8988T (cell line): ENCODE measurements around the gene YWHAH.

Experiments
- DNase-seq: peaks from one replicate; pipeline ENCODE4 v3.0.0; 2011

The YWHAH gene

DNA sequence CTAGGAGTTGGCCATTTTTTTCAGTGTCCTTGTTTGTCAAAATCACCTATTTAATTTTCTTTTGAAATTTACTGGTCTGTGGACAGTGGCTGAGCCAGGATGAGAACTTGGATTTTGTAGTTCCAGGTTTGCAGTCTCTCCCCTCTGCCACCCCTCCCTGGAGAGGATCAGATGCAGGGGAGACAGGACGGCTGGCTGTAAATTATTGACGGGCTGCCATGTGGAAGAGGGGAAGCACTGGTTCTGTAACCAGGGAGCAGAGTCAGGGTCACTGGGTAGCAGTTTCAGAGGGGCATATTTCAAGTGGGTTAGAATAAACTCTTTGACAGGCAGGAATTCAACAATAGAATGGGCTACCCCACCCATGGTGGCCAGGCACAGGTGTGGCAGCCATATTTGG, 20.6 kb upstream of the YWHAH start:
- no peak for DNase-seq

GRCh38 chr22:31925056-31925455, 19.3 kb upstream of the YWHAH start:
- DNase-seq: no peak

- DNase-seq: no peak
These were observed 18.3 kb upstream of the YWHAH start for GRCh38 chr22:31926024-31926423.

- DNase-seq: no peak
These were observed 17.4 kb upstream of the YWHAH start for GRCh38 chr22:31926969-31927368.

DNA sequence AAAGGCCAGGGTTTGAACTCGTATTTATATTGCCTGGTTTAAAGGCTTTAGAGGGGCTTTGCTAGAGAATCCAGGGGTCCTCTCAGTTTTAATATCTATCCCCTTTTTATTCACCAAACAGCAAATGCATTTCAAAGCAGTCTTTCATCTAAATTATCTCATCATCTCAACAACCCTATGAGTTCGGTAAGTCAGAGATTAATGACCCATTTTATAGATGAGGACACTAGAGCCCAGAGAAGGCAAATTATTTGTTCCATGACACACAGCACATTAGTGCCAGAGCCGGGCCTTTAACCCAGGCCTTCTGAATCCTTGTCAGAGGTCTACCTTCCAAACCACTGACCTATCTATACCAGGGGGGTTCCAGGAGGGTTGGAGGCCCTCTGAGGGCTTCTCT, 16.8 kb upstream of the YWHAH start:
- no peak for DNase-seq

DNA sequence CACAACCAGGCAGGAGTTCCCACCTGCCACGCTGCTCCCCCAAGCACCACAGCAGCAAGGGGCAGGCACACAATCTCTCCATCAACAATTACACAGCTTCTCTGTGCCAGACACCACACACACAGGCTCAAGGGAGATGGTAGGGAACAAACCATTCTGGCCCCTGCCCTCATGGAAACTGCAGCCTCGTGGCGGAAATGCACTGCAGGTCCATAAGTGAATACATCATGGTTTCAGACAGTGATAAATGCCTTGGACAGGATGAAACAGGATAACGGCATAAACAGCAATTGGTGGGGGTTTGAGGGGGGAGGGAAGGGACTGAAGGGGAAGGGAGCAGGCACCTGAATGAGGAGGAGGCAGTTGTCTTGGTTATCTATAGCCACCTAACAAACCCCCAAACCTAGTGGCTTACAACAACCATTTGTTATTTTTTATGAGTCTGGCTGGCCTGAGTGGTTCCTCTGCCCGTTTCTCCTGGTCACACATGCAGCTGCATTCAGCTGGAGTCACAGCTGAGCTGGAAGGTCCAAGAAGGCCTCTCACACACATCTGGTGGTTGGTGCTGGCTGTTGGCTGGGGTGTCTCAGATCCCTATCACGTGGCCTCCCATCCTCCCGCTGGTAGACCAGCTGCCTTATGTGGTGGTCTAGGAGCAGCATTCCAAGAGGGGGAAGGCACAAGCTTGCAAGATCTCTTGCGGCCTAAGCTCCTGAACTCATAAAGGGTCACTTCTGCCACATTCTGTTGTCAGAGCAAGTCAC, 15.0 kb upstream of the YWHAH start:
- no peak for DNase-seq

DNA sequence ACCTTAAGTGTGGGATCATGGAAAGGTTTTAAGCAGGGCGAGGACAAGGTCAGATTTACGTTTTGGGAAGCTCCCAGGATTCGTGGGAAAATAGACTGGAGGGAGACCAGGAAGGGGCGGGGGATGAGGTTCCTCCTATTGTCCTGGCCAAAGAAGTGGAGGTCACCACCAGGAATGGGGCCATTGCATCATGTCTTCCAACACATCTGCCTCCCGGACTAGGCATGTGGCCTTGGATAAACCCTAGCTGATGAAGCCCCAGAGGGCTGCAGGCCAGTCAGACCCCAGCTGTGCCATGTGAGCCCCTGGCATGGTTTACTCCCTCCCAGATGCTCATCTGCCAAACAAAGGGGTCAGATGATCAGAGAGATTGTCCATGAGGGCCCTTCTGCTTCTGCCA, 11.5 kb upstream of the YWHAH start:
- no peak for DNase-seq

DNA sequence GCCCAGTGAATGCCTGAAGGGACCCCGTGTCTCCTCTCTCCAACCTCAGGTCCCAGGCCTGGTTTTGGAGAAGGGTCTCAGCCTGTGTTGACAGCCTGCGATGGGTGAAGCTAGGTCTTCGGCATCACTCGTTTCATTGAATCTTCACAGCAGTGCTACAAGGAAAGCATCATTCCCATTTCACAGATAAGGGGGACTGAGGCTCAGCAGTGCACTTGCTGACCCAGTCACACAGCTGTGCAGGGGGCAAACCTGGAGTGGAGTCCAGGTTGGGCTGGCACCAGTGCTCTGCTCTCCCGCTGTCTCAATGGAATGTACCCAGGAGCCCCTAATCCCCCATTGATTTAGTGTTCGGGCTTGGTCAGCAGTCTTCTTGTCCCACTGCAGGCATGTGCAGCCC, 10.9 kb upstream of the YWHAH start:
- DNase-seq: no peak

DNA sequence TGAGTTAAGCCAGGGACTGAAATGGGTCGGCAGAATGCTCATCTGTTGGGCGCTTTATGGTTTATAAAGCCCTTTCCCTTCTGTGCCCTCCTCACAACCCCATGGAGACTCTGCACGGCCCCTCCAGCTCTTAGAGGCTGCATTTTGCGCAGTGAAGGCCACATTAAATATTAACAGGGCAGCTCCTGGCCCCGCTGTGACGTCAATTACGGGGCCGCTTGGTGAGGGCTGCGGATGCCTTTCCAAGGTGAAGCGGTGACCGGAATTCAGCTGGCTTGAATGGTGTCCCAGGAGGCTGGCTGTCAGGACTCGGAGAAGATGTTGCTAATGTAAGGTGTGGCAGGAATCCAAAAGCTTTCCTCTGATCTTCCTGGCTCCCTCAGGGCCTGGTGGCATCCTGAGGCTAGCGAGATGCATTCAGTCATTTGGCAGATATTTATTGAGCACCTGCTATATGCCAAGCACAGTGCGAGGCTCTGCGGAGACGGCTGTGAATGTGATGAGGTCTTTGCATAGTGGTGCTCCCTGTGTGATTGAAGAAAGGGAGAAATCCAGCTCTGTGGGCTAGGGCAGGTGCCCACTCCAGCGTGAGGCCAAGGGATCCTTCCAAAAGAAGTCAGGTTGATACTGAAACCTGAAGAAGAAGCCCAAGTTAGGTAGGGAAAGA, 10.4 kb upstream of the YWHAH start:
- no peak for DNase-seq

GRCh38 chr22:31935961-31936635, 8.2 kb upstream of the YWHAH start:
- DNase-seq: no peak

DNA sequence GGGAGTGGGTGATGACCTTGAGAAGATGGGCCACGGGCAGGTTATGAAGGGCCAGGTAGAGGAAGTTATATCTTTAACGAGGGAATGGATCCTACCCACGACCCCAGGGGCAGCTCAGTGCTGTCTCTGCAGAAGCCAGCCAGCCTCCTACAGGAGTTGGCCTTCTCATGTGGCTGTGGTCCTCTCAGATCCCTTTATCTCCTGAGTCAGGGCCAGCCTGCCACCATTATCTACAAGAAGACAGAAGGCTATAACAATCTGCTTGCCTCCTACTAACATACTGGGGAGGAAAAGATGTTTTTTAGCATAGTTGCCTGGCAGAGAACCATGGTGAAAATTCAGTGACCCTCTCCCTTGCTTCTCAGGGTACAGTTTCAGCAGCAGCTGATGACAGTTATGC, 7.0 kb upstream of the YWHAH start:
- DNase-seq: no peak

DNA sequence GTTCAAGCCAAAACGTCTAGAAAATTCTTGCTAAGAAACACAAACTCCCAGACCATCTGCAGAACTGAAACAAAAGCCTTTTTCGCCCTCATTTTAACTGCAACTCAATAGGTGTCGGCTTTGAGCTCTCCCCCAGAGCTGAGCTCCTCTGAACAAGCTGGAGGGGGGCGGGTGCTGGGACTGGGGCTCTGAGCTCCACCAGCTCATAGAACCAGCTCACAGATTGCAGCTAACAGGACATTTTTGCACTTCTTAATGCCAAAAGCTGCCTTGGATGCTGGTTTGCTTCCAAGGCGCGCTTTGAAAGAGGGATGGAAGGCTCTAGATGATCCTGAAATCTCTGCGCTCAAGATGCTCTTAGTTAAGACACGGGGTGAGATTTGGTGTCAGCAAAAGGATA, 6.0 kb upstream of the YWHAH start:
- DNase-seq: no peak

DNA sequence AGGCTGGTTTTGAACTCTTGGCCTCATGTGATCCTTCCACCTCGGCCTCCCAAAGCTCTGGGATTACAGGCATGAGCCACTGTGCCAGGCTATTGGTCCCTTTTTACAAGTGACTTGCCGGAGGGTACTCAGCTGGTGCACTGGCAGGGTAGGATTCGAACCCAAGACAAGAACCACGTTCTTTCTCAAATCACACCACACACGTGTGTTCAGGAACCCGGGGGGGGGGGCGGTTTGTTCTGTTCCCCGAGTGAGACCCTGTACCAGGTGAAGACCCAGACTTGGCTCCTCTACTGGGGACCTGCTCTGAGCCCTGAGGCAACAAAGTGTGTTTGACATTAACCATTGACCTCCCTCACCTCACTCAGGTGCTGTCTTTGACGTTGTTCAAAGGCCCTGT, 3.8 kb upstream of the YWHAH start:
- no peak for DNase-seq

DNA sequence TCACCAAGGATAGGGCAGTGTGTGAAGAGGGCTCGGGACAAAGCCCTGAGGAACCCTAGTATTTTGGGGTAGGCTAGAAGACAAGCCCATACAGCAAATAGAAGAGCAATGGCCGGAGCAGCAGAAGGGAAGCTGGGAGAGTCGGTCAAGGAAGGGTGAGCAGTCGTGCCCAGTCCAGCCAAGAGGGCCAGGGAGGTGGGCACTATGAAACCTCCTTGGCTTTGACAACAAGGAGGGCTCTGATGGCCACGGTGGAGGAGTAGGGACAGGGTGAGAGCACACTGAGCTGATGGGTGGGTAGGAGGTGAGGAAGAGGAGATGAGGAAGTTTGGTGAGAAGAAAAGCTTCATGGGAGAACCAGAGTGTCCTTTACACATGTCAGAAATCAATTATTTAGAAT, 2.2 kb upstream of the YWHAH start:
- no peak for DNase-seq

- DNase-seq: no peak
These were observed 943 bp upstream of the YWHAH start for GRCh38 chr22:31943206-31943977.

DNA sequence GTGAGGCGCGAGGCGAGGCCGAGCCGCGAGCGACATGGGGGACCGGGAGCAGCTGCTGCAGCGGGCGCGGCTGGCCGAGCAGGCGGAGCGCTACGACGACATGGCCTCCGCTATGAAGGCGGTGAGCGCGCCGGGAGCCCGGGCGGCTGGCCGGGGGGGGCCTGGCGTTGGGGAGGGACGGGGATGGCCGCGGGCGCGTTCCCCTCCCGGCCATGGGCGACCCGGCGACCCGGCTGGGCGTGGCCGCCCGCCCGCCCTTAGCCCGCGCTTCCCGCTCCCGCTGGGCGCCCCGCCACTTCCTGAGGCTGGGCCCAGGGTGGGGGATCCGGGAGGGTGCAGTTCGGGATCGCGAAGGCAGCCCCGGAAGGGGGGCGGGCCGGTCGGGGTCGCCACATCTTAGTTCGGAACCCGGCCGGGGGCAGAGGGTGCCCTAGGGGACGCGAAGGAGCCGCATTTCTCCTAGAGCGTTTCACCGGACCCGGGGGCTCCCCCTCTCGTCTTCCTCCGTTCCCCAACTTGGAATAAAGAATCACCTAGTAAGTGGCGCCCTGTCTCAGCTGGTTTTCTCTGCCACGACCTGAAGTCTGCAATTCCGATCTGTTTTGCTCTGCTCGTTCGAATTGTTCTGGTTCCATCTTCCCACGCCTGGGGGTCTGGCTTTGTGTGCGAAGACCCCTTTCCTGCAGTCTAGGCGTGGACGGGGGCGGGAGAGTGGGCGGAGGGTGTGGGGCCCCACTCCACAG, 536 bp downstream of the YWHAH start:
- DNase-seq: no peak

DNA sequence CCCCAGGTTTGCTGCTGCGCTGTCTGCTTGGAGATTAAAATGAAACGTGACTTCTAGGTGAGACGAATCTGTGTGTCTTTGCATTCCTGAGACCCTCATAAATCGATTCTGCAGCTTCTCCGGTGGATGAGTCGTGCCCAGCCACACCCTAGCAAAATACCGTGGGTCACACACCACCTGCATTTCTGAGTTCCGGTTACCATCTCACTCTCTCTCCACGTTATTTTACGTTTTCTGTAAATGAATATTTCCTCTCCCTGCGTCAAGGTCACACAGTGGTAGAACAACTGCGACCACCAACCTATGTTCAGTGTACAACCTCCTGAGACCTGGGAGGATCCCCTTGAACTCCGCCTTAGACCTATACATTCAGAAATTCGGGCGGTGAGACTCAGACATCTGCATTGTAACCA, 1.1 kb downstream of the YWHAH start:
- no peak for DNase-seq

GRCh38 chr22:31945971-31946680, 1.8 kb downstream of the YWHAH start:
- no peak for DNase-seq

DNA sequence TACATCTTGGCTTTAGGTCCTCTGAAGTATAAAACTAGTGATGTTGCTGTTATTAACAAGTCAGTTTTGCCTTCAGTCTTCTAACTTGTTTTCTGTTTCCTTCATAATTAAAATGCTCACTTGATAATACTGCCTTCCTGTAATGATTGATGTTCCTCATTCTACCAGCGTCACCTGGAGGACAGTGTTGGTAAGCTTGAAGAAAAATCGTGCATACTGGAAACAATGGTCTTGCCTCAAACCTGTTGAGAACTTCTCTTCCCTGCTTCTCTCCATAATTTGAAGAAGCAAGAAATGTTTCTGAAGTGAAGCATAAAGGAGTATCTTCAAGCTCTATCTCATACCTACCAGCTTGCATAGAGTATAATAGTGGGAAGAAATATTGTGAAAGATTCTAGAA, 3.0 kb downstream of the YWHAH start:
- no peak for DNase-seq

DNA sequence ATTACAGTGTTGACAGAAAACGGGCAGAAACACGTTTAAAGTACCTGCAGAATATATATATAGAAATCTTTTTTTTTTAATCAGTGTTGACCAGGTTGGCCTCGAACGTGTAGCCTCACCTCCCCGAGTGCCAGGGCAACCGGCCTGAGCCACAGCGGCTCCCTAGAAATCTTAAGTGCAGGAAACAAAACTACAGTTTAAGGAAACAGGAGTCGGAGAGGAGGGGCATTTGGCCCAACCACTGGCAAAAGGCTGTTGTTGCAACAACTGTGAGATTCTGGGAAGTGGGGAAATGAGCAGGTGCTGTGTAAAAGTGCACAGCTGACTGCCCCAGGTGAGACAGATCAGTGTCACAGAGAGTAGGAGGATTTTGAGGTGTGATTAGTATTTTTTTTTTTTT, 3.7 kb downstream of the YWHAH start:
- DNase-seq: no peak

DNA sequence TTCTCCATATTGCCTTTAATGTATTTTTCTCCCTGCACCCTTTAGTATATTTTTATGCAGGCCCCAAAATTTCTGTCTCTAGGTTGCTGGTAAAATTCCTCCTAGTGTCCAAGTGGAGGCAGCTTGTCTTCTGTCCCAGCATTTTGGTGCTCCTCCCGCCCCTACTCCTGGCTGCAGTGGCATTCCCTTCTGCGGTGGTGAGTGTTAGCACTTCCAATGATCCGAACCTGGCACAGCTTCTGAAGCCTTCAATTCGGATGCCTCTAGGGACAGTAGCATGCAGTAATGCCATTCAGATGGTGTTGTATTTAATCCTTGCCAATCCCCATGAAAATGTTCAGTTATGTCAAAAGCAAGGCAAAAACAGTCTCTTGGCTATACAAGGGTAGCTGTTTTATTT, 5.9 kb downstream of the YWHAH start:
- DNase-seq: no peak
